IMR-90 (cell line): ENCODE measurements around the gene PHF14. TPM values are rescaled to one million over a fixed set of nuclear protein-coding genes. Genes with fewer than 3 reads are reported as not detected.
A peak's percentile ranks its signal among the peaks of the same experiment; 100 is the strongest.

Source experiments
- ATAC-seq: fragments of 200-7000 bp; cut with Tn5 transposase; 2 replicates; pipeline ENCODE4 v1.9.1; 2020; ENCODE audit warnings: low read depth, mild to moderate bottlenecking, moderate library complexity
- BruUV-seq: library from RNA; stranded (reverse); fragments of 400-500 nt; replicated peaks from 2 replicates; lab custom pipeline; 2021; lab: Mats Ljungman, UMichigan
- CTCF ChIA-PET: fragments of 300-600 bp; formaldehyde crosslinking; extraction: SDS; loops from one replicate; lab custom pipeline; 2021; ENCODE audit warnings: antibody characterized with exemption; lab: Yijun Ruan, JAX
- POLR2A ChIA-PET: fragments of 300-600 bp; sonication (Branson Sonifier 250); formaldehyde crosslinking; loops from one replicate; lab custom pipeline; 2022; ENCODE audit warnings: antibody characterized with exemption; ENCODE audit not compliant: unreplicated experiment; lab: Charles Lee
- DNase-seq: peaks from one replicate; pipeline ENCODE4 v3.0.0; 2013
- H2AFZ ChIP-seq: replicated peaks from 2 replicates; pipeline ENCODE3; 2013; ENCODE audit warnings: low read length, mild to moderate bottlenecking; ENCODE audit not compliant: poor library complexity
- H2AK5ac ChIP-seq: 2 replicates; pipeline ENCODE4 v1.6.1; 2013; ENCODE audit warnings: low read depth, low read length, inconsistent platforms
- H2AK9ac ChIP-seq: replicated peaks from 2 replicates; pipeline ENCODE3; 2013; ENCODE audit warnings: mild to moderate bottlenecking, low read depth, low read length, moderate library complexity; ENCODE audit not compliant: poor library complexity
- H2BK120ac ChIP-seq: 2 replicates; pipeline ENCODE4 v1.6.1; 2013; ENCODE audit warnings: low read depth, low read length, inconsistent platforms
- H2BK15ac ChIP-seq: 3 replicates; pipeline ENCODE4 v1.6.1; 2013; ENCODE audit warnings: low read depth, low read length, inconsistent platforms
- H2BK20ac ChIP-seq: 2 replicates; pipeline ENCODE4 v1.6.1; 2013; ENCODE audit warnings: low read depth, mild to moderate bottlenecking, inconsistent platforms, low read length, moderate library complexity
- H2BK5ac ChIP-seq: 2 replicates; pipeline ENCODE4 v1.6.1; 2013; ENCODE audit warnings: mild to moderate bottlenecking, low read depth, low read length, inconsistent platforms; ENCODE audit not compliant: poor library complexity, severe bottlenecking
- H3K14ac ChIP-seq: replicated peaks from 2 replicates; pipeline ENCODE4 v1.6.1; 2013; ENCODE audit warnings: low read depth, low read length, inconsistent platforms
- H3K18ac ChIP-seq: 2 replicates; pipeline ENCODE4 v1.6.1; 2013; ENCODE audit warnings: low read depth, low read length, control low read depth
- H3K23ac ChIP-seq: 2 replicates; pipeline ENCODE4 v1.6.1; 2013; ENCODE audit warnings: low read depth, low read length, inconsistent platforms
- H3K27ac ChIP-seq: 2 replicates; pipeline ENCODE4 v1.5.1; 2013; ENCODE audit warnings: mild to moderate bottlenecking, control low read depth, low read length; ENCODE audit not compliant: insufficient read depth
- H3K27me3 ChIP-seq: 2 replicates; pipeline ENCODE4 v1.6.1; 2013; ENCODE audit warnings: low read length; ENCODE audit not compliant: control insufficient read depth, insufficient read depth
- H3K36me3 ChIP-seq: 2 replicates; pipeline ENCODE4 v1.6.1; 2013; ENCODE audit warnings: low read length, mixed read lengths; ENCODE audit not compliant: control insufficient read depth, insufficient read depth
- H3K4ac ChIP-seq: 2 replicates; pipeline ENCODE4 v1.6.1; 2013; ENCODE audit warnings: low read depth, low read length, inconsistent platforms
- H3K4me1 ChIP-seq: 2 replicates; pipeline ENCODE4 v1.6.1; 2013; ENCODE audit warnings: low read length, mixed read lengths; ENCODE audit not compliant: control insufficient read depth, insufficient read depth
- H3K4me2 ChIP-seq: 2 replicates; pipeline ENCODE4 v1.6.1; 2013; ENCODE audit warnings: low read depth, mild to moderate bottlenecking, control low read depth, low read length, moderate library complexity
- H3K4me3 ChIP-seq: 2 replicates; pipeline ENCODE4 v1.5.1; 2013; ENCODE audit warnings: low read depth, mild to moderate bottlenecking, control low read depth, low read length, moderate library complexity; ENCODE audit not compliant: insufficient read depth
- H3K56ac ChIP-seq: 2 replicates; pipeline ENCODE4 v1.6.1; 2013; ENCODE audit warnings: low read length, inconsistent platforms; ENCODE audit not compliant: insufficient read depth; ENCODE audit errors: extremely low read depth
- H3K79me1 ChIP-seq, 2 experiments: 2 replicates each; pipeline ENCODE4 v1.6.1; 2013; ENCODE audit warnings: low read length in 2 of 2, inconsistent platforms in 1 of 2, low read depth in 1 of 2
- H3K9ac ChIP-seq: 2 replicates; pipeline ENCODE4 v1.6.1; 2013; ENCODE audit warnings: low read depth, low read length, control low read depth
- H3K9me1 ChIP-seq: 2 replicates; pipeline ENCODE4 v1.6.1; 2013; ENCODE audit warnings: low read length, inconsistent platforms; ENCODE audit not compliant: insufficient read depth
- H3K9me3 ChIP-seq: 2 replicates; pipeline ENCODE4 v1.6.1; 2013; ENCODE audit warnings: low read length; ENCODE audit not compliant: control insufficient read depth, insufficient read depth
- H4K20me1 ChIP-seq: 2 replicates; pipeline ENCODE4 v1.6.1; 2013; ENCODE audit warnings: low read length, inconsistent platforms; ENCODE audit not compliant: insufficient read depth
- H4K5ac ChIP-seq: 2 replicates; pipeline ENCODE4 v1.6.1; 2013; ENCODE audit warnings: mild to moderate bottlenecking, low read depth, low read length, control low read depth
- H4K8ac ChIP-seq, 2 experiments: 2 replicates each; pipeline ENCODE4 v1.6.1; 2013; ENCODE audit warnings: low read depth in 2 of 2, low read length in 2 of 2, control low read depth in 1 of 2, inconsistent platforms in 1 of 2
- H4K91ac ChIP-seq: 2 replicates; pipeline ENCODE4 v1.6.1; 2013; ENCODE audit warnings: low read depth, low read length, inconsistent platforms; ENCODE audit not compliant: insufficient read depth
- CEBPB ChIP-seq: IDR thresholded peaks from 2 replicates; pipeline ENCODE4 v1.6.1; 2012; ENCODE audit warnings: low read depth, low read length, improper control_type of control experiment
- FOS ChIP-seq: fragments of 150-350 bp; IDR thresholded peaks from 2 replicates; pipeline ENCODE4 v1.6.1; 2016; ENCODE audit warnings: low read depth, low read length
- MAFK ChIP-seq: IDR thresholded peaks from 2 replicates; pipeline ENCODE4 v1.6.1; 2012; ENCODE audit warnings: low read depth, low read length, improper control_type of control experiment
- MAZ ChIP-seq: IDR thresholded peaks from 2 replicates; pipeline ENCODE4 v1.6.1; 2012; ENCODE audit warnings: low read depth, mild to moderate bottlenecking, low read length, improper control_type of control experiment, moderate library complexity, borderline replicate concordance
- MXI1 ChIP-seq: IDR thresholded peaks from 2 replicates; pipeline ENCODE4 v1.6.1; 2012; ENCODE audit warnings: low read depth, mild to moderate bottlenecking, low read length, moderate library complexity, borderline replicate concordance
- RCOR1 ChIP-seq: IDR thresholded peaks from 2 replicates; pipeline ENCODE4 v1.6.1; 2012; ENCODE audit warnings: mild to moderate bottlenecking, low read length, improper control_type of control experiment; ENCODE audit not compliant: insufficient replicate concordance
- WGBS, 2 experiments: methylation state at CpG; one replicate each; pipeline versions ENCODE4 v1.1.5 to v1.1.7; 2013; ENCODE audit warnings: missing lambda C conversion rate in 2 of 2; ENCODE audit not compliant: insufficient read length in 1 of 2; ENCODE audit errors: extremely low coverage in 2 of 2; 5-methylcytosine and 5-hydroxymethylcytosine counted together
- dilution Hi-C: fragments of 300-500 bp; cut with HindIII; formaldehyde crosslinking; loops from one replicate; pipeline ENCODE4 v1.14.3; 2018; ENCODE audit warnings: low sequenced_read_pairs; ENCODE audit not compliant: unreplicated experiment
- in situ Hi-C: fragments of 300-500 bp; cut with MboI; formaldehyde crosslinking; loops from 3 replicates; pipeline ENCODE4 v1.14.3; 2019; ENCODE audit warnings: low sequenced_read_pairs, inconsistent platforms, mixed read lengths
- intact Hi-C: fragments of 100-400 bp; cut with micrococcal nuclease; formaldehyde crosslinking; loops from 2 replicates; pipeline ENCODE4 v1.10.0; 2022
- polyA plus RNA-seq, 3 experiments: library from polyadenylated mRNA; depleted of rRNA; stranded (reverse); fragments of >200 nt; gene quantifications; 2 replicates each; pipeline ENCODE4 v1.2.3, GENCODE V29; 2012; ENCODE audit warnings: low replicate concordance in 1 of 3
- total RNA-seq: library from RNA; depleted of rRNA; stranded (reverse); fragments of >200 nt; gene quantifications from 2 replicates; pipeline ENCODE4 v1.2.3, GENCODE V29; 2012

The PHF14 gene
- total and polyA plus RNA-seq, 2 of the 4 experiments (the other 2 are of a cell fraction) = 8.7 to 17.2 TPM

GRCh38 chr7:11163220-11163619, 189.5 kb downstream of the PHF14 start:
- ATAC-seq = no peak
- H3K18ac ChIP-seq = no peak overlapping the region
- no peaks in the 10 kb centered on the region for H3K27me3 ChIP-seq
- H3K56ac ChIP-seq = no peak overlapping the region
- dilution Hi-C loops (no loop called here), intact Hi-C loops (no loop called here), in situ Hi-C loops (no loop called here)
- no peak overlapping the region for H4K91ac ChIP-seq
- POLR2A ChIA-PET = no interaction called here
- no peak for TF ChIP-seq CEBPB
- TF ChIP-seq MXI1 = no peak
- TF ChIP-seq RCOR1 = no peak
- no peak for TF ChIP-seq MAZ
- 0 out of 2 replicates have a peak, but pooled peaks have one; percentile 7 for TF ChIP-seq MAFK
- TF ChIP-seq FOS = no peak
- no peaks in the 10 kb centered on the region for H3K4me1 ChIP-seq
- H2AK9ac ChIP-seq = no peak overlapping the region
- no peak overlapping the region for H2BK5ac ChIP-seq
- no peak overlapping the region for H2BK20ac ChIP-seq
- no peaks in the 10 kb centered on the region for H3K9me3 ChIP-seq
- no peak overlapping the region for H3K27ac ChIP-seq
- H3K36me3 ChIP-seq = no peaks in the 10 kb centered on the region
- no peak overlapping the region for H2AK5ac ChIP-seq
- no peak overlapping the region for H3K4me2 ChIP-seq
- no peak overlapping the region for H3K4me3 ChIP-seq
- H3K9me1 ChIP-seq = no peaks in the 10 kb centered on the region
- H3K23ac ChIP-seq = no peak overlapping the region
- no peak overlapping the region for H4K5ac ChIP-seq
- no CpG with 5 or more reads among the region's 1 CpG for WGBS, 2 experiments
- no peak overlapping the region for H4K8ac ChIP-seq
- no peak for DNase-seq
- no peak overlapping the region for H3K4ac ChIP-seq
- no peak overlapping the region for H2BK120ac ChIP-seq
- BruUV-seq = no TSS peak
- no peaks in the 10 kb centered on the region for H4K20me1 ChIP-seq
- CTCF ChIA-PET = no interaction called here
- no peak overlapping the region for H2AFZ ChIP-seq
- no peak overlapping the region for H3K9ac ChIP-seq
- no peaks in the 10 kb centered on the region for H3K79me1 ChIP-seq
- no peak overlapping the region for H2BK15ac ChIP-seq
- no peak overlapping the region for H3K14ac ChIP-seq
